Measurements from ENCODE around the gene FANCC. TPM values are rescaled to one million over a fixed set of nuclear protein-coding genes. Genes with fewer than 3 reads are reported as not detected.

Gene FANCC
- total RNA-seq, 1 experiment from 2014 or later, result 19.4 TPM

- Histone ChIP-seq H2AFZ (ENCODE audit: low read depth, low read length, poor library complexity, severe bottlenecking) (no peak overlapping the region), H3K4me3 (replicated peaks in 1 of 2; ENCODE audit: low read depth in 1 of 2, low read length in 2 of 2) (no peak overlapping the region), H3K27me3 (ENCODE audit: insufficient read depth, low read length) (no peaks in the 10 kb centered on the region), H3K9ac (ENCODE audit: low read length) (no peak overlapping the region), H3K4me1 (ENCODE audit: control insufficient read depth in 1 of 2, insufficient read depth in 2 of 2, low read length in 2 of 2) (no peaks in the 10 kb centered on the region), H3K27ac (ENCODE audit: low read depth, low read length) (no peak overlapping the region), H3K9me3 (ENCODE audit: control insufficient read depth in 1 of 2, insufficient read depth in 1 of 2, low read depth in 1 of 2, low read length in 2 of 2) (no peaks in the 10 kb centered on the region), H3K79me2 (ENCODE audit: insufficient read depth, low read length) (no peaks in the 10 kb centered on the region), H3K36me3 (ENCODE audit: control insufficient read depth in 1 of 2, insufficient read depth in 2 of 2, low read length in 2 of 2) (no peaks in the 10 kb centered on the region), H3K4me2 (ENCODE audit: low read length) (no peak overlapping the region), H4K20me1 (ENCODE audit: insufficient read depth) (no peaks in the 10 kb centered on the region), H3K9me2 (ENCODE audit: insufficient read depth) (no peaks in the 10 kb centered on the region)
- ChIA-PET POLR2A (no interaction called here), RAD21 (ENCODE audit: low non-redundant PET in 1 of 2, low total read pairs in 2 of 2, uncharacterized antibody in 2 of 2, unreplicated experiment in 2 of 2) (no interaction called here), CTCF (interaction anchor here (5.5 kb wide), 1 partner anchor 8 kb away, joined by 28 read pairs; no protein-coding TSS in a partner anchor)
- DNase-seq (ENCODE audit: low read depth, low spot score) (no peak), ATAC-seq (no peak)
- no TSS peak for BruUV-seq (replicated peaks)
- intact Hi-C loops (cut with micrococcal nuclease), result no loop called here
- TF ChIP-seq REST (IDR thresholded peaks at IDR 0.05; ENCODE audit: low read depth) (no peak), FOSL1 (IDR thresholded peaks at IDR 0.05; ENCODE audit: low read depth) (no peak), CTCF (IDR thresholded peaks at IDR 0.05 in 2 of 3, conservative IDR thresholded peaks at IDR 0.05 in 1 of 3; ENCODE audit: borderline replicate concordance in 1 of 3, insufficient read depth in 1 of 3, low read depth in 2 of 3, low read length in 2 of 3) (no peak), YY1 (IDR thresholded peaks at IDR 0.05; ENCODE audit: extremely low read depth, insufficient replicate concordance, low read depth, low read length) (no peak), ATF3 (IDR thresholded peaks at IDR 0.05) (no peak), EZH2phosphoT487 (IDR thresholded peaks at IDR 0.05; ENCODE audit: borderline replicate concordance) (no peak), SIN3A (IDR thresholded peaks at IDR 0.05; ENCODE audit: low read depth) (no peak), RAD21 (IDR thresholded peaks at IDR 0.05; ENCODE audit: low read depth) (no peak), POLR2AphosphoS5 (IDR thresholded peaks at IDR 0.05; ENCODE audit: low read depth, low read length) (no peak), ZBTB33 (IDR thresholded peaks at IDR 0.05; ENCODE audit: extremely low read depth, insufficient replicate concordance, low read length) (no peak), POLR2A (IDR thresholded peaks at IDR 0.05; ENCODE audit: borderline replicate concordance, extremely low read depth, insufficient read depth, insufficient read length) (no peak), TCF7L2 (IDR thresholded peaks at IDR 0.05; ENCODE audit: borderline replicate concordance, extremely low read depth, insufficient read depth, insufficient read length) (no peak), SP1 (IDR thresholded peaks at IDR 0.05; ENCODE audit: low read depth) (no peak), JUND (IDR thresholded peaks at IDR 0.05) (no peak), EGR1 (IDR thresholded peaks at IDR 0.05; ENCODE audit: low read depth) (no peak), MAX (IDR thresholded peaks at IDR 0.05) (no peak), SRF (IDR thresholded peaks at IDR 0.05; ENCODE audit: low read depth) (no peak), ZFX (IDR thresholded peaks at IDR 0.05) (no peak), ZNF274 (IDR thresholded peaks at IDR 0.05; ENCODE audit: low read depth, low read length) (no peak)
Observed at GRCh38 chr9:95176755-95177319, 140.7 kb downstream of the FANCC start.
